Kidney (tissue), 14 donors: Measurements from ENCODE around the gene FMO2. TPM values are rescaled to one million over a fixed set of nuclear protein-coding genes. Genes with fewer than 3 reads are reported as not detected.
A peak's percentile ranks its signal among the peaks of the same experiment; 100 is the strongest.

ENCODE experiments used
- DNase-seq, 5 donors: peaks; one replicate each; pipeline ENCODE4 v3.0.0-alpha.2; 2013 to 2020
- FAIRE-seq: peaks from 2 replicates; lab custom pipeline; 2012; peaks lifted over from hg19 to GRCh38; lab: Jason Lieb, UNC
- H3K27ac ChIP-seq, 2 donors: one replicate each; pipeline ENCODE4 v1.7.0; 2013; ENCODE audit warnings: low read depth in 2 of 2, low read length in 2 of 2, inconsistent platforms in 1 of 2
- H3K27me3 ChIP-seq: one replicate; pipeline ENCODE4 v1.7.1; 2013; ENCODE audit warnings: low read length, inconsistent platforms; ENCODE audit not compliant: control insufficient read depth, insufficient read depth
- H3K36me3 ChIP-seq, 3 donors: one replicate each; pipeline versions ENCODE4 v1.7.0 to v1.7.1; 2013; ENCODE audit warnings: low read length in 3 of 3, control low read depth in 1 of 3, inconsistent platforms in 1 of 3; ENCODE audit not compliant: insufficient read depth in 3 of 3, control insufficient read depth in 2 of 3
- H3K4me1 ChIP-seq, 3 donors: one replicate each; pipeline versions ENCODE4 v1.7.0 to v1.7.1; 2013; ENCODE audit warnings: low read length in 3 of 3, inconsistent platforms in 1 of 3, low read depth in 1 of 3; ENCODE audit not compliant: control insufficient read depth in 2 of 3, insufficient read depth in 2 of 3
- H3K4me3 ChIP-seq, 3 donors: one replicate each; pipeline versions ENCODE4 v1.7.0 to v1.8.1; 2013; ENCODE audit warnings: low read length in 3 of 3, control low read depth in 1 of 3, inconsistent platforms in 1 of 3
- H3K9ac ChIP-seq, 3 donors: one replicate each; pipeline versions ENCODE4 v1.7.0 to v1.7.1; 2013; ENCODE audit warnings: low read length in 3 of 3, control low read depth in 1 of 3, inconsistent platforms in 1 of 3
- H3K9me3 ChIP-seq, 3 donors: one replicate each; pipeline versions ENCODE4 v1.7.0 to v1.7.1; 2013; ENCODE audit warnings: low read length in 3 of 3, control low read depth in 1 of 3, inconsistent platforms in 1 of 3; ENCODE audit not compliant: control insufficient read depth in 2 of 3, insufficient read depth in 1 of 3
- intact Hi-C: fragments of 100-400 bp; cut with DNase I; formaldehyde crosslinking; loops from one replicate; pipeline ENCODE4 v1.11.1; 2022
- polyA plus RNA-seq: library from polyadenylated mRNA; stranded (reverse); fragments of 350-450 nt; fragmentation: Illumina TruSeq; extraction: RNeasy Lipid Tissue Mini Kit (QIAGEN cat#74804); gene quantifications from one replicate; pipeline ENCODE4 v1.2.3, GENCODE V29; 2014; ENCODE audit warnings: low read depth, low replicate concordance; ENCODE audit not compliant: insufficient read depth
- total RNA-seq: library from RNA; stranded (reverse); fragmentation: NEBNext Ultra II Directional; extraction: Animal tissue kit (Norgen Biotek cat#: 25700); gene quantifications from one replicate; pipeline ENCODE4 v1.2.1, GENCODE V29; 2021
- TF ChIP-seq, protein P1 (sequence below): IDR thresholded peaks from 3 replicates; pipeline ENCODE4 v1.5.1; 2012; ENCODE audit warnings: mild to moderate bottlenecking, moderate library complexity, borderline replicate concordance; ENCODE audit not compliant: insufficient read depth; ENCODE audit errors: extremely low read depth
- donor health status: control.
- donor health status: control.
- donor health status: control.
- donor health status: control.
- donor health status: control.
- donor health status: DM: yes; HTN: yes; CAD: no.
- donor health status: Normal renal cell carcinoma (clear cell type).

FMO2 gene
- total and polyA plus RNA-seq, 2 donors from 2014 or later, result 3.9 to 22.3 TPM

DNA sequence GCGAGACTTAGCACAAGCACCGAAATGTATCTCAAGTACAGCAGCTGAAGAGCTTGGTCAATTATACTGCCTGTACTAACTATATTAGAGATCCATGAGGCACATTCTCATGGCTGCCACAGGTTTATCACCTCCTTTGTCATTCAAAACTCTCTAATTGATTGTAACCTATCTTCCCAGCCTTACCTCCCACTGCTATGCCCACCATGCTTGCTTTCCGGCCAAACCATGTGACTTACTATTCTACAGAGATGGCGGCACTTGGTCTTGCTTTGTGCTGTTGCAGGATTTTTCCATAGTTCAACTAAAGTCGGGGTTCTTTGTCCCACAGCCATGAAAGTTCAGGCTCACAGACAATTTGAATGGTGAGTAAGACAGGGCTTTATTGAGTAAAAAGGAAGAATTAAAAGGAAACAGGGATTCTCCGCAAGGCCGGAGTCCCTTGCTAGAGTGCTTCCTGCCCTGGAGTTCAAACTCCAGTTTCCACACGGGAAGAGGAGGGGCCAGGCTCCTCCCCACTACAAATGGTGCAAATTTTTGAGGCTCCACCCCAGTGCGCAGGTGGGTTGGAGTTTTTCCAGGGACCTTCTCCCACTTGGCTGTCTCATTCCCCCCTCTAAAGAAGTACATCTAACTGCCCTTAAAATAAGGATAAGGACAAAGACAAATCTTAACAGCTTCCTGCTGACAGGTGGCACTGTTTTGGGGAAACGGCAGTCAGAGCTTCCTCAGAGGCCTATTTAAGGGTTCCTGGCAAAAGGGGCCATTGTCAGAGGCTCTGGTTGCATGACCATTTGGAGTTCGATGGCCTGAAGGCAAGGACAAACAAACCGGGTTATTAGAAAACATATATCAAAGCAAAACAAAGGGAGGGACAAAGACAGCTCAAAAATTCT lies 28.7 kb downstream of the FMO2 start:
- peak overlapping the region in 2 of 3 donors; percentile 3 to 23 for H3K4me3 ChIP-seq
- no peaks in the 10 kb centered on the region for H3K9me3 ChIP-seq
- TF ChIP-seq, protein P1, sequence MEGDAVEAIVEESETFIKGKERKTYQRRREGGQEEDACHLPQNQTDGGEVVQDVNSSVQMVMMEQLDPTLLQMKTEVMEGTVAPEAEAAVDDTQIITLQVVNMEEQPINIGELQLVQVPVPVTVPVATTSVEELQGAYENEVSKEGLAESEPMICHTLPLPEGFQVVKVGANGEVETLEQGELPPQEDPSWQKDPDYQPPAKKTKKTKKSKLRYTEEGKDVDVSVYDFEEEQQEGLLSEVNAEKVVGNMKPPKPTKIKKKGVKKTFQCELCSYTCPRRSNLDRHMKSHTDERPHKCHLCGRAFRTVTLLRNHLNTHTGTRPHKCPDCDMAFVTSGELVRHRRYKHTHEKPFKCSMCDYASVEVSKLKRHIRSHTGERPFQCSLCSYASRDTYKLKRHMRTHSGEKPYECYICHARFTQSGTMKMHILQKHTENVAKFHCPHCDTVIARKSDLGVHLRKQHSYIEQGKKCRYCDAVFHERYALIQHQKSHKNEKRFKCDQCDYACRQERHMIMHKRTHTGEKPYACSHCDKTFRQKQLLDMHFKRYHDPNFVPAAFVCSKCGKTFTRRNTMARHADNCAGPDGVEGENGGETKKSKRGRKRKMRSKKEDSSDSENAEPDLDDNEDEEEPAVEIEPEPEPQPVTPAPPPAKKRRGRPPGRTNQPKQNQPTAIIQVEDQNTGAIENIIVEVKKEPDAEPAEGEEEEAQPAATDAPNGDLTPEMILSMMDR, result no peak
- H3K27me3 ChIP-seq, result no peaks in the 10 kb centered on the region
- peaks cover 0 to 3% (median 0%) of the 10 kb centered on the region in 3 donors for H3K4me1 ChIP-seq
- no peak overlapping the region for H3K27ac ChIP-seq
- H3K36me3 ChIP-seq, result no peaks in the 10 kb centered on the region
- FAIRE-seq (no peak), DNase-seq (no peak)
- intact Hi-C loops, result no loop called here
- H3K9ac ChIP-seq, result no peak overlapping the region

DNA sequence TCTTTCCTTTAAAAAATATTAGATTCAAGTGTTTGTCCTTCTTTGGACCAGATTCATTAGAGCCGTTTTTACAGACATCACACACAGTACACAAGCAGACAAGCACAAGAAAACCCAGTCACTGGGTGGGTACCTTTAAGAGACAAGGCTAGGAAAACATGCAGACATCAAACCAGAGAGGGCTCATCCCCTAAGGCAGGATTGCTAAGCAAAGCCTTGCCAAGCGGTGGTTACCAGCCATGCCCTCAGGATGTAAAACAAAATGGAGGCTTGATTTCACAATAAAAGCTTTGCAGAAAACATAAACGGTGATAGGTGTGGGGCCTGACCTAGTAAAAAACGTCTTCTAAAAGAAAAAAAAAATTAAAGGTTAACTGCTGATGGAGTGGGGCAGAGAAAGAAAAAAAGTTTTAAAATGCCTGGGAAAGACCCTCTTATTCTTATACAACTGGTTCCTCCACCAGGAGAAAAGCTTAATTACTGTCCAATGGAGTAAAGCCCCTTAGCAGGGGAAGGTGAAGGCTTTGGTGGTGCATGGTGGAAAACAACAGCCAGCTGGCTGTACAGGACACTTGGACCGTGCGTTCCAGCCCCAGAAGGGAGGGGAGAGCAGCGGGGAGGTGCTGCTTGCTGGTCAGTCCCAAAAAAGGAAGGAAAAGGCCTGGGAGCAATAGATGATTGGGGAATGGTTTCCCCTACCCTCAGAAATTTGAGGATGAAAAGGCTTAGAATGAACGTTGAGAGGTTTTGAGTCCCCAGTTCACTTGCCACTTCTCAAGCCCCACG lies 32.8 kb downstream of the FMO2 start:
- H3K9ac ChIP-seq, result no peak overlapping the region
- no peak overlapping the region for H3K27ac ChIP-seq
- no peak for FAIRE-seq

DNA sequence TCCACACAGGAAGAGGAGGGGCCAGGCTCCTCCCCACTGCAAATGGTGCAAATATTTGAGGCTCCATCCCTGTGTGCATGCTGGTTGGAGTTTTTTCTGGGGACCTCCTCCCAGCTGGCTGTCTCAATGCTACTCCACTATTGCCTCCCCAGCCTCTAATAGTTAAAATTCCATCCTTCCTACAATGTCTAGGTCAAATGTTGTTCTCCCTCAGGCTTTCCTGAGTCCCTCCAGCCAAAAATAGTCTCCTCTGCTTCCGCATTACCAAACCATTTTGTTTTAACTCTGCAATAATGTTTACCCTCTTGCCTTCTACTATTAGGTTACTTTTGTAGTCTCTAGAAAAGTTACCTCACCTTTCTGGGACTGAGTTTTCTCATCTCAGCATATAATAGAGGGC lies 33.6 kb downstream of the FMO2 start:
- no peak overlapping the region for H3K9ac ChIP-seq
- no peaks in the 10 kb centered on the region for H3K27me3 ChIP-seq
- no peak overlapping the region for H3K4me3 ChIP-seq
- DNase-seq (no peak), FAIRE-seq (no peak)
- no peak overlapping the region for H3K27ac ChIP-seq
- H3K36me3 ChIP-seq, result no peaks in the 10 kb centered on the region
- no peaks in the 10 kb centered on the region for H3K9me3 ChIP-seq
- H3K4me1 ChIP-seq, result peaks cover 0 to 2% (median 0%) of the 10 kb centered on the region in 3 donors
- TF ChIP-seq, protein P1, result no peak
- intact Hi-C loops, result no loop called here

More for the DNA sequence above, 32.8 kb downstream of the FMO2 start:
- H3K4me1 ChIP-seq, result peaks cover 0 to 2% (median 0%) of the 10 kb centered on the region in 3 donors
- no peaks in the 10 kb centered on the region for H3K9me3 ChIP-seq
- H3K4me3 ChIP-seq, result no peak overlapping the region
- intact Hi-C loops, result no loop called here
- no peaks in the 10 kb centered on the region for H3K36me3 ChIP-seq
- no peak for DNase-seq
- TF ChIP-seq, protein P1, result no peak
- H3K27me3 ChIP-seq, result no peaks in the 10 kb centered on the region
